GM12878 (cell line): ENCODE measurements around the gene TBC1D24. TPM values are rescaled to one million over a fixed set of nuclear protein-coding genes. Genes with fewer than 3 reads are reported as not detected.

Source experiments
- ATAC-seq: fragments of 200-7000 bp; cut with Tn5 transposase; 3 replicates; pipeline ENCODE4 v1.9.1; 2020; ENCODE audit warnings: mild to moderate bottlenecking, moderate library complexity
- BruUV-seq: library from RNA; stranded (reverse); fragments of 400-500 nt; replicated peaks from 2 replicates; lab custom pipeline; 2021; lab: Mats Ljungman, UMichigan
- CTCF ChIA-PET: fragments of 300-600 bp; sonication (Branson Sonifier 250); formaldehyde crosslinking; extraction: SDS; loops from one replicate; lab custom pipeline; 2021; ENCODE audit warnings: inconsistent platforms; lab: Yijun Ruan, JAX
- POLR2A ChIA-PET: fragments of 350-600 bp; formaldehyde crosslinking; extraction: SDS; loops from one replicate; lab custom pipeline; 2021; ENCODE audit warnings: inconsistent platforms; lab: Charles Lee
- RAD21 ChIA-PET: fragments of 300-600 bp; sonication (Branson Sonifier 250); formaldehyde crosslinking; loops from one replicate; lab custom pipeline; 2023; ENCODE audit warnings: antibody characterized with exemption; ENCODE audit not compliant: unreplicated experiment; lab: Charles Lee
- SMC1A ChIA-PET: fragments of 300-600 bp; sonication (Branson Sonifier 250); formaldehyde crosslinking; loops from one replicate; lab custom pipeline; 2023; ENCODE audit not compliant: unreplicated experiment, uncharacterized antibody; lab: Charles Lee
- DNase-seq: peaks from one replicate; pipeline ENCODE4 v3.0.0-alpha.2; 2011; ENCODE audit warnings: low read depth, low spot score
- FAIRE-seq: peaks from 3 replicates; lab custom pipeline; 2011; peaks lifted over from hg19 to GRCh38; lab: Jason Lieb, UNC
- H2AFZ ChIP-seq: 2 replicates; pipeline ENCODE4 v1.6.0; 2011; ENCODE audit warnings: low read depth, low read length, control low read depth; ENCODE audit not compliant: control insufficient read depth
- H3K27ac ChIP-seq: 2 replicates; pipeline ENCODE4 v1.5.1; 2011; ENCODE audit warnings: control low read depth; ENCODE audit not compliant: control insufficient read depth, insufficient read depth
- H3K27me3 ChIP-seq, 2 experiments: replicated peaks in 1 of 2; 2 replicates each; pipeline versions ENCODE4 v1.6.0 to v1.6.1; 2011; ENCODE audit warnings: low read length in 1 of 2; ENCODE audit not compliant: control insufficient read depth in 2 of 2, insufficient read depth in 2 of 2
- H3K36me3 ChIP-seq, 2 experiments: 2 replicates each; pipeline ENCODE4 v1.5.1; 2011; ENCODE audit warnings: low read length in 1 of 2; ENCODE audit not compliant: control insufficient read depth in 2 of 2, insufficient read depth in 2 of 2
- H3K4me1 ChIP-seq: 2 replicates; pipeline ENCODE4 v1.6.1; 2011; ENCODE audit warnings: mild to moderate bottlenecking, low read length, moderate library complexity, mixed read lengths; ENCODE audit not compliant: control insufficient read depth, insufficient read depth
- H3K4me2 ChIP-seq: 2 replicates; pipeline ENCODE4 v1.6.0; 2011; ENCODE audit warnings: control low read depth; ENCODE audit not compliant: control insufficient read depth, insufficient read depth
- H3K4me3 ChIP-seq: fragments of 200-600 bp; sonication (generic); 2 replicates; pipeline ENCODE4 v1.5.1; 2016
- H3K79me2 ChIP-seq: 2 replicates; pipeline ENCODE4 v1.6.0; 2011; ENCODE audit warnings: low read length; ENCODE audit not compliant: control insufficient read depth, insufficient read depth
- H3K9ac ChIP-seq: 2 replicates; pipeline ENCODE4 v1.8.0; 2011; ENCODE audit warnings: low read length, control low read depth, mixed read lengths; ENCODE audit not compliant: control insufficient read depth, insufficient read depth
- H3K9me3 ChIP-seq: replicated peaks from 3 replicates; pipeline ENCODE4 v1.5.1; 2011; ENCODE audit warnings: mild to moderate bottlenecking, low read length; ENCODE audit not compliant: control insufficient read depth, insufficient read depth
- H4K20me1 ChIP-seq: 2 replicates; pipeline ENCODE4 v1.6.0; 2011; ENCODE audit not compliant: control insufficient read depth, insufficient read depth
- BHLHE40 ChIP-seq, 2 experiments: fragments of 450-650 bp in 1 of 2; IDR thresholded peaks; 2 replicates each; pipeline ENCODE4 v1.6.1; 2011 to 2017; ENCODE audit warnings: low read depth in 2 of 2, borderline replicate concordance in 1 of 2, improper control_type of control experiment in 1 of 2, low read length in 1 of 2, mild to moderate bottlenecking in 1 of 2
- DPF2 ChIP-seq: fragments of 450-650 bp; IDR thresholded peaks from 2 replicates; pipeline ENCODE4 v1.6.1; 2017; ENCODE audit warnings: mild to moderate bottlenecking
- IKZF1 ChIP-seq: fragments of 450-650 bp; conservative IDR thresholded peaks from 2 replicates; pipeline ENCODE4 v1.6.1; 2017; ENCODE audit warnings: antibody characterized with exemption, mild to moderate bottlenecking
- NR2F1 ChIP-seq: fragments of 450-650 bp; conservative IDR thresholded peaks from 2 replicates; pipeline ENCODE4 v1.6.1; 2017; ENCODE audit warnings: mild to moderate bottlenecking
- SRF ChIP-seq, 2 experiments: IDR thresholded peaks; 2 replicates each; pipeline ENCODE4 v1.6.1; 2011; ENCODE audit warnings: low read depth in 2 of 2, low read length in 2 of 2, mild to moderate bottlenecking in 1 of 2, moderate library complexity in 1 of 2
- SUPT20H ChIP-seq: IDR thresholded peaks from 2 replicates; pipeline ENCODE4 v1.6.1; 2011; ENCODE audit warnings: low read depth, mild to moderate bottlenecking, low read length, moderate library complexity, borderline replicate concordance; ENCODE audit not compliant: control insufficient read depth
- ZNF687 ChIP-seq: fragments of 450-650 bp; IDR thresholded peaks from 2 replicates; pipeline ENCODE4 v1.6.1; 2017; ENCODE audit warnings: mild to moderate bottlenecking, moderate library complexity
- WGBS: methylation state at CpG from one replicate; pipeline ENCODE4 v1.1.6; 2016; ENCODE audit warnings: low lambda C conversion rate; ENCODE audit not compliant: insufficient replicate concordance, insufficient coverage; ENCODE audit errors: missing lambda C conversion rate; 5-methylcytosine and 5-hydroxymethylcytosine counted together
- in situ Hi-C: fragments of 300-500 bp; cut with MboI; formaldehyde crosslinking; loops from 9 replicates; pipeline ENCODE4 v1.14.3; 2018; ENCODE audit warnings: mixed read lengths
- intact Hi-C: fragments of 100-400 bp; cut with micrococcal nuclease; formaldehyde crosslinking; loops from one replicate; pipeline ENCODE4 v1.14.2; 2022; ENCODE audit not compliant: unreplicated experiment
- polyA plus RNA-seq, 11 experiments: library from polyadenylated mRNA; depleted of rRNA in 4 of 11; unstranded in 6 of 11; stranded (reverse) in 5 of 11; fragments of >200 nt; fragmentation: Nextera tagmentation in 4 of 11; fragmentation: Illumina TruSeq in 1 of 11; extraction: Ambion mirVana in 4 of 11; extraction: Trizol in 1 of 11; gene quantifications; 1 replicate in 1 of 11; 2 replicates in 10 of 11; pipeline versions ENCODE4 v1.2.1 to v1.2.3, GENCODE V29; 2011 to 2016; ENCODE audit warnings: inconsistent platforms in 2 of 11, missing spikeins in 2 of 11, low read depth in 1 of 11
- total RNA-seq, 4 experiments: library from RNA; depleted of rRNA in 3 of 4; stranded (reverse); fragments of >200 nt in 3 of 4; fragmentation: Illumina TruSeq in 1 of 4; extraction: Trizol in 1 of 4; gene quantifications; 2 replicates each; pipeline versions ENCODE4 v1.2.1 to v1.2.3, GENCODE V29; 2013 to 2021
- TF ChIP-seq, protein P1 (sequence below): fragments of 450-650 bp; IDR thresholded peaks from 2 replicates; pipeline ENCODE4 v1.6.1; 2014; ENCODE audit warnings: mild to moderate bottlenecking
- TF ChIP-seq, protein P2 (sequence below): IDR thresholded peaks from 2 replicates; pipeline ENCODE4 v1.6.1; 2011; ENCODE audit warnings: borderline replicate concordance, low read depth, mild to moderate bottlenecking, moderate library complexity, mixed read lengths, low read length; ENCODE audit not compliant: insufficient read depth; ENCODE audit errors: extremely low read length

TBC1D24 gene
- total and polyA plus RNA-seq, 10 of the 15 experiments (the other 5 are each of a cell fraction or from before 2014, with no cell fraction given), result 1.1 to 9.6 (median 4.5) TPM

GRCh38 chr16:2471016-2471652, 3.8 kb upstream of the TBC1D24 start, which contains the start of gene NTN3 (continued):
- TF ChIP-seq NR2F1 (0 out of 2 replicates have a peak, but pooled peaks have one; percentile 21), DPF2 (0 out of 2 replicates have a peak, but pooled peaks have one; percentile 34)

DNA sequence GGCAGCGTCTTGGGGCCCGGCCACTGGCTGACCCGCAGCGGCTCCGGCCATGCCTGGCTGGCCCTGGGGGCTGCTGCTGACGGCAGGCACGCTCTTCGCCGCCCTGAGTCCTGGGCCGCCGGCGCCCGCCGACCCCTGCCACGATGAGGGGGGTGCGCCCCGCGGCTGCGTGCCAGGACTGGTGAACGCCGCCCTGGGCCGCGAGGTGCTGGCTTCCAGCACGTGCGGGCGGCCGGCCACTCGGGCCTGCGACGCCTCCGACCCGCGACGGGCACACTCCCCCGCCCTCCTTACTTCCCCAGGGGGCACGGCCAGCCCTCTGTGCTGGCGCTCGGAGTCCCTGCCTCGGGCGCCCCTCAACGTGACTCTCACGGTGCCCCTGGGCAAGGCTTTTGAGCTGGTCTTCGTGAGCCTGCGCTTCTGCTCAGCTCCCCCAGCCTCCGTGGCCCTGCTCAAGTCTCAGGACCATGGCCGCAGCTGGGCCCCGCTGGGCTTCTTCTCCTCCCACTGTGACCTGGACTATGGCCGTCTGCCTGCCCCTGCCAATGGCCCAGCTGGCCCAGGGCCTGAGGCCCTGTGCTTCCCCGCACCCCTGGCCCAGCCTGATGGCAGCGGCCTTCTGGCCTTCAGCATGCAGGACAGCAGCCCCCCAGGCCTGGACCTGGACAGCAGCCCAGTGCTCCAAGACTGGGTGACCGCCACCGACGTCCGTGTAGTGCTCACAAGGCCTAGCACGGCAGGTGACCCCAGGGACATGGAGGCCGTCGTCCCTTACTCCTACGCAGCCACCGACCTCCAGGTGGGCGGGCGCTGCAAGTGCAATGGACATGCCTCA, 3.1 kb upstream of the TBC1D24 start:
- Histone ChIP-seq H3K4me2 (peak overlapping the region; percentile 42), H2AFZ (no peak overlapping the region), H3K9ac (no peak overlapping the region), H3K27me3 (peaks cover 0 to 2% of the 10 kb centered on the region in 2 experiments; a peak in 1 of 4 replicates), H3K4me1 (peaks cover 20% of the 10 kb centered on the region), H3K79me2 (no peaks in the 10 kb centered on the region), H3K9me3 (no peaks in the 10 kb centered on the region), H3K27ac (no peak overlapping the region), H3K4me3 (no peak overlapping the region), H4K20me1 (no peaks in the 10 kb centered on the region), H3K36me3 (no peaks in the 10 kb centered on the region)
- 47% methylated on average over 57 of the region's 61 CpGs for WGBS
- TF ChIP-seq IKZF1, result 0 out of 2 replicates have a peak, but pooled peaks have one; percentile 41
- TF ChIP-seq BHLHE40 (IDR thresholded peaks at IDR 0.05; ENCODE audit: borderline replicate concordance in 1 of 2, low read depth in 2 of 2, low read length in 1 of 2), result peak in 1 of 2 experiments; percentile 88; a peak in 2 of 4 replicates
- no peak for TF ChIP-seq SUPT20H
- TF ChIP-seq ZNF687, result 0 out of 2 replicates have a peak, but pooled peaks have one; percentile 20
- TF ChIP-seq SRF (IDR thresholded peaks at IDR 0.05; ENCODE audit: low read depth in 2 of 2, low read length in 2 of 2), result no peak
- TF ChIP-seq, protein P1, sequence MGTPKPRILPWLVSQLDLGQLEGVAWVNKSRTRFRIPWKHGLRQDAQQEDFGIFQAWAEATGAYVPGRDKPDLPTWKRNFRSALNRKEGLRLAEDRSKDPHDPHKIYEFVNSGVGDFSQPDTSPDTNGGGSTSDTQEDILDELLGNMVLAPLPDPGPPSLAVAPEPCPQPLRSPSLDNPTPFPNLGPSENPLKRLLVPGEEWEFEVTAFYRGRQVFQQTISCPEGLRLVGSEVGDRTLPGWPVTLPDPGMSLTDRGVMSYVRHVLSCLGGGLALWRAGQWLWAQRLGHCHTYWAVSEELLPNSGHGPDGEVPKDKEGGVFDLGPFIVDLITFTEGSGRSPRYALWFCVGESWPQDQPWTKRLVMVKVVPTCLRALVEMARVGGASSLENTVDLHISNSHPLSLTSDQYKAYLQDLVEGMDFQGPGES, result no peak
- TF ChIP-seq, protein P2, sequence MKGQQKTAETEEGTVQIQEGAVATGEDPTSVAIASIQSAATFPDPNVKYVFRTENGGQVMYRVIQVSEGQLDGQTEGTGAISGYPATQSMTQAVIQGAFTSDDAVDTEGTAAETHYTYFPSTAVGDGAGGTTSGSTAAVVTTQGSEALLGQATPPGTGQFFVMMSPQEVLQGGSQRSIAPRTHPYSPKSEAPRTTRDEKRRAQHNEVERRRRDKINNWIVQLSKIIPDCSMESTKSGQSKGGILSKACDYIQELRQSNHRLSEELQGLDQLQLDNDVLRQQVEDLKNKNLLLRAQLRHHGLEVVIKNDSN, result no peak
- ChIA-PET POLR2A (interaction anchor here (0.6 to 1.4 kb wide), 3 partner anchors 12 to 136 kb away, joined by 3 to 5 read pairs (median 3); partner anchors contain the start of genes CCNF and TEDC2), RAD21 (interaction anchor here (2.2 to 3.5 kb wide), 2 partner anchors 15 to 42 kb away, joined by 6 to 17 read pairs; no protein-coding TSS in a partner anchor), CTCF (no interaction called here), SMC1A (no interaction called here)
- BruUV-seq, result no TSS peak
- intact Hi-C loops, result no loop called here
- FAIRE-seq, result no peak
- DNase-seq, result no peak
- in situ Hi-C loops, result no loop called here
- ATAC-seq, result no peak
